Neutrophil (primary cell): Measurements from ENCODE around the gene RHBDD1.

ENCODE experiments used
- H3K27ac ChIP-seq: fragments of 200-600 bp; sonication (generic); 2 replicates; pipeline ENCODE4 v1.5.1; 2016; ENCODE audit warnings: mild to moderate bottlenecking, moderate library complexity
- H3K27me3 ChIP-seq: fragments of 200-600 bp; sonication (generic); 2 replicates; pipeline ENCODE4 v1.6.0; 2016; ENCODE audit warnings: mild to moderate bottlenecking
- H3K36me3 ChIP-seq: fragments of 200-600 bp; sonication (generic); 2 replicates; pipeline ENCODE4 v1.5.1; 2017
- H3K4me1 ChIP-seq, 2 experiments: fragments of 200-600 bp in 1 of 2; sonication (generic) in 1 of 2; 1 replicate in 1 of 2; 2 replicates in 1 of 2; pipeline versions ENCODE4 v1.5.1 to v1.6.1; 2013 to 2016; ENCODE audit warnings: low read depth in 1 of 2, low read length in 1 of 2, mild to moderate bottlenecking in 1 of 2, moderate library complexity in 1 of 2; ENCODE audit not compliant: control insufficient read depth in 1 of 2, insufficient read depth in 1 of 2
- H3K4me3 ChIP-seq, 2 experiments: fragments of 200-600 bp in 1 of 2; sonication (generic) in 1 of 2; 1 replicate in 1 of 2; 2 replicates in 1 of 2; pipeline ENCODE4 v1.5.1; 2013 to 2016; ENCODE audit warnings: low read depth in 1 of 2, low read length in 1 of 2, mild to moderate bottlenecking in 1 of 2, moderate library complexity in 1 of 2
- H3K9me3 ChIP-seq: fragments of 200-600 bp; sonication (generic); 2 replicates; pipeline ENCODE4 v1.5.1; 2016
- TF ChIP-seq, protein P1 (sequence below): fragments of 200-600 bp; sonication (generic); IDR thresholded peaks from 2 replicates; pipeline ENCODE4 v1.5.1; 2016; ENCODE audit warnings: antibody characterized with exemption

Gene RHBDD1

DNA sequence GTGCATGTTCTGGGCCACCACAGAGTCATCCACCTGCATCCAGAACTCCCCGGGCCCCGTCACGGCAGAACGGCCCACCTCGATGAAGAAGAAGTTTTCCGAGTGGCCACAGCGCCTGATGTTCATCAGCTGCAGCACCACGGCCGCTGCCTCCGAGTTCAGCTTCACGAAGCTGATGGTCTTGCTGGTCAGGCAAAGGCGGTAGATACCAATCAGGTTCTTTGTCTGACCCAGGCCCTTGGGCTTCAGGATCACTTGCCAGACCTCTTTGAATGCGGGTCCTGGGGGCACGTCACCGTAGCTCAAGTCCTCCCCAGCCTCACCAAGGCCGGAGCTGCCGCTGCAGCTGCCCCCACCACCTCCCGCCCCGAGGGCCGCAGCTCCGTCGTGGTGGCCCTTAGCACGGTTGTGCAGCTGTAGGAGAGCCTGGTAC, 37.8 kb upstream of the RHBDD1 start:
- Histone ChIP-seq H3K36me3 (no peaks in the 10 kb centered on the region), H3K27me3 (peaks cover 100% of the 10 kb centered on the region), H3K4me1 (peaks cover 10 to 29% of the 10 kb centered on the region in 2 experiments), H3K27ac (no peak overlapping the region), H3K4me3 (no peak overlapping the region), H3K9me3 (no peaks in the 10 kb centered on the region)
- TF ChIP-seq, protein P1, sequence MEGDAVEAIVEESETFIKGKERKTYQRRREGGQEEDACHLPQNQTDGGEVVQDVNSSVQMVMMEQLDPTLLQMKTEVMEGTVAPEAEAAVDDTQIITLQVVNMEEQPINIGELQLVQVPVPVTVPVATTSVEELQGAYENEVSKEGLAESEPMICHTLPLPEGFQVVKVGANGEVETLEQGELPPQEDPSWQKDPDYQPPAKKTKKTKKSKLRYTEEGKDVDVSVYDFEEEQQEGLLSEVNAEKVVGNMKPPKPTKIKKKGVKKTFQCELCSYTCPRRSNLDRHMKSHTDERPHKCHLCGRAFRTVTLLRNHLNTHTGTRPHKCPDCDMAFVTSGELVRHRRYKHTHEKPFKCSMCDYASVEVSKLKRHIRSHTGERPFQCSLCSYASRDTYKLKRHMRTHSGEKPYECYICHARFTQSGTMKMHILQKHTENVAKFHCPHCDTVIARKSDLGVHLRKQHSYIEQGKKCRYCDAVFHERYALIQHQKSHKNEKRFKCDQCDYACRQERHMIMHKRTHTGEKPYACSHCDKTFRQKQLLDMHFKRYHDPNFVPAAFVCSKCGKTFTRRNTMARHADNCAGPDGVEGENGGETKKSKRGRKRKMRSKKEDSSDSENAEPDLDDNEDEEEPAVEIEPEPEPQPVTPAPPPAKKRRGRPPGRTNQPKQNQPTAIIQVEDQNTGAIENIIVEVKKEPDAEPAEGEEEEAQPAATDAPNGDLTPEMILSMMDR, result no peak

DNA sequence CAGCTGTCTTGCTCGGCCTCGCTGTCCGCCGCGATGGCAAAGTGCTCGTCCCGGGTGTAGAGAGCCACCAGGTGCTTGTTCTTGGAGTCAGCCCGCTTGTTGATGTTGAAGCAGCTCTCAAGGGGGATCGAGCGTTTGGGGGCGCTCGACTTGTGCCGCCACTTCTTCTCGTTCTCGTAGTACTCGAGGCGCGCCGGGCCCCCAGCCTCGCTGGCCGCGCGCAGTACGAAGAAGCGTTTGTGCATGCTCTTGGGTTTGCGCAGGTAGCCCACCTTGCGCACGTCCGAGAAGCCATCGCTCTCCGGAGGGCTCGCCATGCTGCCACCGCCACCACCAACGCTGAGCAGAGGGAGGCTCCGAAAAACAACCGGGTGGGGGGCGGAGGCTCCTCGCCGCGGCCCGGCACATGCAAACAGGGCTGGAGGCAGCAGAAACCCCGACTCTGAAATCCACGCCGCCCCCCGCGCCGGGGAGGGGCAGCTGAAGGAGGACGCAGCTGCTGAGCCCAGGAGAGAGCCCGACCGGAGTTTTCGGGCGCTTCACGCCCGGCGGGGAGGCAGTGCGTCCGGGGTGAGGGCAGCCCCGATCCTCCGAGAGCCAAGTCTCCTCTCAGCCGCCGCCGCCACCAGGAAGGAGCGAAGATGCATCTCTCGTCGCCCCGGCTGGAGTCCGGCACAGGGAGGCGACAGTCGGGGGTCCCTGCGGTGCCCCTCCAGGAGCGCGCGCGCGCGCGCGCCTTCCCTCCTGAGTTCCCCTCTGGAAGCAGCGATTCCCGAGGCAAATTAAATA, 37.2 kb upstream of the RHBDD1 start:
- H3K9me3 ChIP-seq, result no peaks in the 10 kb centered on the region
- peaks cover 10 to 29% of the 10 kb centered on the region in 2 experiments for H3K4me1 ChIP-seq
- TF ChIP-seq, protein P1, result no peak
- peaks cover 100% of the 10 kb centered on the region for H3K27me3 ChIP-seq
- H3K4me3 ChIP-seq, result peak overlapping the region; percentile 20 to 54
- H3K27ac ChIP-seq, result no peak overlapping the region
- H3K36me3 ChIP-seq, result no peaks in the 10 kb centered on the region

DNA sequence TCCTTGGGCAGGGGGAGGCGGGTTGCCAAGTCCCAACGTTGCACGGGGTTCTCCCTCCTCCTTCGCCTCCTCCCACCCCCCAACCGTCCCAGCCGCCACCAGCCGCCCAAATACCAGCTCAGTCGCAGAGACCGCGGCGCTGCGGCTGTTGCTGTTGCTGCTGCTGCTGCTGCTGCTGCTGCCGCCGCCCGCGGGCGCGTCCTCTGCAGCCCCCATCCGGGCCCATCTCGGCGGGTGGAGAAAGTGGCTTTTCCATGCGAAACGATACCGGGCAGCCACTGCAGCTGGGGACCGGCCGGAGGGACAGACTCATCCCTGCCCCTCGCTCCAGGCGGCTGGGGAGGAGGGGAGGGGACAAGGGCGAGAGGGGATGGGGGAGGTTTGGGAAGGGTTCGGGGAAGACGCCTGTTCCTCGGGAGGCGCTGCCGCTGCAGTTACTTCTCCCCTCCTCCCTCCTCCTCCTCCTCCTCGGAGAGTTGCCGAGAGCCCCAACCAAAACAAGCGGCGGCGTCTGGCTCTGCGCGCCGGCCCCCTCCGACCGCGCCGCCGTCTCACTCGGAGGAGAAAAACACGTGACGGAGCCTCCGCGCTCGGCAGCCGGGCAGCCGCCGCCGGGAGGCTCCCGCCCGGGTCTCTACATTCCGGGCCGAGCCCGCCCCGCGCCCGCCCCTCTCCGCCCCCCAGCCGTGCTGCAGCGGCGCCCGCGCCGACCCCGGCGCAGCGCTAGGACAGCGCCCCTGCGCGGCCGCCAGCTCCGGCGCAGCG, 36.5 kb upstream of the RHBDD1 start, which contains the start of gene IRS1:
TSS of gene IRS1 (minus strand) at position 610 of the 765 bp plus-strand sequence. CDS start 1,082 bp downstream, outside the sequence.
- Histone ChIP-seq H3K27ac (no peak within 1 kb of the TSS), H3K4me3 (peak within 1 kb of the TSS; percentile 20 to 54), H3K36me3 (no peaks in the 10 kb centered on the region), H3K9me3 (no peaks in the 10 kb centered on the region), H3K4me1 (peaks cover 10 to 29% of the 10 kb centered on the region in 2 experiments), H3K27me3 (peaks cover 100% of the 10 kb centered on the region)
- TF ChIP-seq, protein P1, result no peak

DNA sequence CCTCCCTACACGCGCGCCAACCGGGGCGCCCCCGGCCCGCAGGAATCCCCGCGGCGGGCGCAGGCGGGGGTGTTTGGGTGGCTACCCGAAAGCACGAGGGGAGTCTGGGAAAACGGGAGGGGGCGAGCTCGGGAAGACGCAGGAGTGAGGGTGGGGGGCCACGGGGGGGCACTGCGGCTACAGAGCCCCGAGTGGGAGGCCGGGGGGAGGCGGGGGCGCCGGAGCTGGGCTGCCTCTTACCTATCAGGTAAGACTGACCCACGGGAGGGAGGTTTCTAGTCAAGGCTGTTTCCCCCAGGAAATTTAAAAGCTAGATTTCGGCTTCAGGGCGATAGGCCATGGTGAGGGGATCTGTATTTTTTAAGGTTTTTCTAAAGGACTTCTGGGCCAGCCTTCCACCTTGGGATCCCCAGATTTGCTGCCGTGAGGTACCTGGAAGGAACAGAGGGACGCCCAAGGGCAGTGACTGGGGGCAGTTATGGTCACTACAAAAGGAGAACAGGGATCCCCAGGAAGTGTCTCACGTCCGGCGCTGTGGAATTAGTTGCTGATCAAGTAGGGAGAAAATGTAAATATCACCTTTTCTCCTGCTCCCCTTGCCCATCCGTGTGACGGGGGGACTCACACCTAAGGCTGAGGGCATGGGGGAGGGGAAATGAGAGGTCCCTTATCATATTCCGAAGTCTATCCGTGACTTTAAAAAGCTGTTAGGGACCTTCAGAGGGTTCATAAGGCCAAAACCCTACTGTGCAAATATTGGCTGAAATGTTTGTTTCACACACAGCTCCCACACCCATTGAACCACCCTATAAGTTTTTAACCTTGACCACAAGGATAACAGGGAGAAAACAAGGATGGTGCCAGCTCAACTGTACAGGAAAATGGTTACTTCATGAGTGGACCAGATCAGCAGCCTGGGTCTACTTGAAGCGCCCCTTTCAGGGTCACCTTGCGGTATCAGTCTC, 35.6 kb upstream of the RHBDD1 start:
- peaks cover 100% of the 10 kb centered on the region for H3K27me3 ChIP-seq
- peaks cover 10 to 29% of the 10 kb centered on the region in 2 experiments for H3K4me1 ChIP-seq
- no peak overlapping the region for H3K27ac ChIP-seq
- TF ChIP-seq, protein P1, result no peak
- H3K4me3 ChIP-seq, result peak overlapping the region in 1 of 2 experiments; percentile 54
- no peaks in the 10 kb centered on the region for H3K36me3 ChIP-seq
- no peaks in the 10 kb centered on the region for H3K9me3 ChIP-seq
